ENCODE measurements around the gene FBRS. TPM values are rescaled to one million over a fixed set of nuclear protein-coding genes. Genes with fewer than 3 reads are reported as not detected.

The FBRS gene
- total RNA-seq, 4 donors from 2014 or later, result 22.0 to 34.8 (median 28.0) TPM

DNA sequence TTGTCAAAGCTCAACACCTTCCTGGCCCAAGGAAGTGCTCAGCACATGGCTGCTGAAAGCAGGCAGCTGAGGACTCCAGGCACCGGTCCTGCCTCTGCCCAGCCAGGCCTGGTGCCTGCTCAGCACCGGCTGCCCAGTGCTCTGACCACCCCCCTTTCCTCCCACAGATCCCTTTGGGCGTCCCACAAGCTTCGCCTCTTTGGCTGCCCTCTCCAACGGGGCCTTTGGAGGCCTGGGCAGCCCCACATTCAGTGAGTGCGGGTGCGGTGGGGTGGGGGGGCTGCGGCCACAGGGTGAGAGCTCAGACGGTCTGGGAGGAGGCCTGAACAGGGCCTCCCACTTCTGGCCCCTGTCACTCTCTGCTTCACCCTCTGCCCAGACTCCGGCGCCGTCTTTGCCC lies 10.2 kb downstream of the FBRS start:
- intact Hi-C loops (cut with DNase I; ENCODE audit: low total_unique reads) (no loop called here), in situ Hi-C loops (cut with MboI; ENCODE audit: low sequenced_read_pairs in 4 of 4) (no loop called here)
- no peak overlapping the region for H3K27ac ChIP-seq
- no peaks in the 10 kb centered on the region for H3K9me3 ChIP-seq
- no peaks in the 10 kb centered on the region for H3K27me3 ChIP-seq
- no peak overlapping the region for H3K4me3 ChIP-seq
- ATAC-seq (no peak), DNase-seq (no peak)
- H3K36me3 ChIP-seq, result peaks cover 3 to 71% of the 10 kb centered on the region in 2 donors
- TF ChIP-seq, protein P1, sequence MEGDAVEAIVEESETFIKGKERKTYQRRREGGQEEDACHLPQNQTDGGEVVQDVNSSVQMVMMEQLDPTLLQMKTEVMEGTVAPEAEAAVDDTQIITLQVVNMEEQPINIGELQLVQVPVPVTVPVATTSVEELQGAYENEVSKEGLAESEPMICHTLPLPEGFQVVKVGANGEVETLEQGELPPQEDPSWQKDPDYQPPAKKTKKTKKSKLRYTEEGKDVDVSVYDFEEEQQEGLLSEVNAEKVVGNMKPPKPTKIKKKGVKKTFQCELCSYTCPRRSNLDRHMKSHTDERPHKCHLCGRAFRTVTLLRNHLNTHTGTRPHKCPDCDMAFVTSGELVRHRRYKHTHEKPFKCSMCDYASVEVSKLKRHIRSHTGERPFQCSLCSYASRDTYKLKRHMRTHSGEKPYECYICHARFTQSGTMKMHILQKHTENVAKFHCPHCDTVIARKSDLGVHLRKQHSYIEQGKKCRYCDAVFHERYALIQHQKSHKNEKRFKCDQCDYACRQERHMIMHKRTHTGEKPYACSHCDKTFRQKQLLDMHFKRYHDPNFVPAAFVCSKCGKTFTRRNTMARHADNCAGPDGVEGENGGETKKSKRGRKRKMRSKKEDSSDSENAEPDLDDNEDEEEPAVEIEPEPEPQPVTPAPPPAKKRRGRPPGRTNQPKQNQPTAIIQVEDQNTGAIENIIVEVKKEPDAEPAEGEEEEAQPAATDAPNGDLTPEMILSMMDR (IDR thresholded peaks at IDR 0.05 in 4 of 5, conservative IDR thresholded peaks at IDR 0.05 in 1 of 5), result no peak
- TF ChIP-seq POLR2A (IDR thresholded peaks at IDR 0.05), result no peak
- no peaks in the 10 kb centered on the region for H3K4me1 ChIP-seq

DNA sequence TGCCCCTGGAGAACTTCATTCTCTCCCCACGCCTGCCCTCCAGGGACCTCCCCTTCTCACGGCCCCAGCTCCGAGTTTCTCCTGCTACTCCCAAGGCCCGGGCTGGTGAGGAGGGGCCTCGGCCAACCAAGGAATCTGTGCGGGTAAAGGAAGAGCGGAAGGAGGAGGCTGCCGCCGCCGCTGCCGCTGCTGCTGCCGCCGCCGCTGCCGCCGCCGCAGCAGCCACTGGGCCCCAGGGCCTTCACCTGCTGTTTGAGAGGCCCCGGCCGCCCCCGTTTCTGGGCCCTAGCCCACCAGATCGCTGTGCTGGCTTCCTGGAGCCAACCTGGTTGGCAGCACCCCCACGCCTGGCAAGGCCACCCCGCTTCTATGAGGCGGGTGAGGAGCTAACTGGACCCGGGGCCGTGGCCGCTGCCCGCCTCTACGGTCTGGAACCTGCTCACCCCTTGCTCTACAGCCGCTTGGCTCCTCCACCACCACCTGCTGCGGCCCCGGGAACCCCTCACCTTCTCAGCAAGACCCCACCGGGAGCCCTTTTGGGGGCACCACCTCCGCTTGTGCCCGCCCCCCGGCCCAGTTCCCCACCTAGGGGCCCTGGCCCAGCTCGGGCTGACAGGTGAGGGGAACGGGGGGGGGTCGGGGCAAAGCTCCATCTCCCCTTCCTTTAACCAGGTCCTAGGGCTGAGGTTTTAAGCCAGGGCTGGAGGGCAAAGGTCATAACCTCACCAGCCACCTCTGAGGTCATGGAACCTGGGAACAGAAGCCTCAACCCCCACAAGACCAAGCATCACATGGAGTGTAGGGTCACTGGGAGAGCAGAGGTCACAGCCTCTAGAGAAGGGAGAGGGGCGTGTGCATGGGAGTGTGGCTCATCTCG lies 11.0 kb downstream of the FBRS start:
- H3K27ac ChIP-seq, result no peak overlapping the region
- no peaks in the 10 kb centered on the region for H3K4me1 ChIP-seq
- no peak for TF ChIP-seq POLR2A (IDR thresholded peaks at IDR 0.05)
- TF ChIP-seq, protein P1 (IDR thresholded peaks at IDR 0.05 in 4 of 5, conservative IDR thresholded peaks at IDR 0.05 in 1 of 5), result no peak
- in situ Hi-C loops (cut with MboI; ENCODE audit: low sequenced_read_pairs in 4 of 4) (no loop called here), intact Hi-C loops (cut with DNase I; ENCODE audit: low total_unique reads) (no loop called here)
- H3K36me3 ChIP-seq, result peaks cover 3 to 62% of the 10 kb centered on the region in 2 donors
- no peak for ATAC-seq
- DNase-seq, result no peak
- no peaks in the 10 kb centered on the region for H3K27me3 ChIP-seq
- H3K9me3 ChIP-seq, result no peaks in the 10 kb centered on the region
- H3K4me3 ChIP-seq, result no peak overlapping the region

DNA sequence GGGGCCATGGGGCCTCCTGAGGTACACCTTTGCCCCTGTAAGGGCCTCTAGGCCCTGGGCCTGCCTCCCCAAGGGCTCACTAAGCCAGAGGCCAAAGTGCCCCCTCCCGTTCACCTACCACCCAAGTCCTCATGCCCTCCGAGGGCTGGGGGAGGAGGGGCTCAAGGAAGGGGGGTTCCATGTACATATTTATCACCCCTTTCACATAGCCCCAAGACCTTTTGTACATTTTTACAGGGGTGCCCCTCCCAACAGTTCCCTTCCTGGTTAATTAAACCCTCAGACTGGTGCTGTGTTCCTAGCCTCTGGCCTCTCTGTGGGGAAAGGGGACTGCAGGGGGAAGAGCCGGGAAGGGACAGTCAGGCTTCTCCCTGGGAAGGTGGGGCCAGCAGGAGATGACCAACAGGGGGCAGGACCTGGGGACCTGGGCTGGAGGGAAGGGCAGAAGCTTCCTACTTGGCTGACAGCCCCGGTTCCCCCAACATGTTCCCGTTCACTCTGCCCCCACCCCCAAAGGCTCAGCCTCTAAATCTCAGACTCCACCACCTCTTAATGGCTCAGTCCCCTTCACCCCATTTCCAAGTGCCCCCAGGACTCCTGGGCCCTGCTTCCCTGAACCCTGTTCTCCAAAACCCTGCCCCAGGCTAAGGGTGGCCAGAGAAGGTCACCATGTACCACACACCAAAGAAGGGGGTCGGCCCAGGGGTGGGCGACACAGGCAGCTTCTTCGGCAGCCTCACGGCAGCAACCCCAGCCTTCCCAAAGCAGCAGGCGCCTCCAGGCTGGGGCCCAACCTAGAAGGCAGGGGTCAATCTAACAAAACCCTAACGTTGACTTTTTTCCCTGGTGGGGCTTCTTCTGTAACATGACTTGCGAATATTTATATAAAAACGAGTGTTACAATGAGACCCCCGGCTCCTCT lies 11.9 kb downstream of the FBRS start:
- DNase-seq, result no peak
- no peak for ATAC-seq
- intact Hi-C loops (cut with DNase I; ENCODE audit: low total_unique reads), result no loop called here
- H3K9me3 ChIP-seq, result no peaks in the 10 kb centered on the region
- no peak overlapping the region for H3K4me3 ChIP-seq
- peaks cover 3 to 53% of the 10 kb centered on the region in 2 donors for H3K36me3 ChIP-seq
- H3K27me3 ChIP-seq, result no peaks in the 10 kb centered on the region
- no peak overlapping the region for H3K27ac ChIP-seq
- no peaks in the 10 kb centered on the region for H3K4me1 ChIP-seq
- TF ChIP-seq, protein P1 (IDR thresholded peaks at IDR 0.05 in 4 of 5, conservative IDR thresholded peaks at IDR 0.05 in 1 of 5), result no peak
- TF ChIP-seq POLR2A (IDR thresholded peaks at IDR 0.05), result no peak
- in situ Hi-C loops (cut with MboI; ENCODE audit: low sequenced_read_pairs in 4 of 4), result no loop called here

DNA sequence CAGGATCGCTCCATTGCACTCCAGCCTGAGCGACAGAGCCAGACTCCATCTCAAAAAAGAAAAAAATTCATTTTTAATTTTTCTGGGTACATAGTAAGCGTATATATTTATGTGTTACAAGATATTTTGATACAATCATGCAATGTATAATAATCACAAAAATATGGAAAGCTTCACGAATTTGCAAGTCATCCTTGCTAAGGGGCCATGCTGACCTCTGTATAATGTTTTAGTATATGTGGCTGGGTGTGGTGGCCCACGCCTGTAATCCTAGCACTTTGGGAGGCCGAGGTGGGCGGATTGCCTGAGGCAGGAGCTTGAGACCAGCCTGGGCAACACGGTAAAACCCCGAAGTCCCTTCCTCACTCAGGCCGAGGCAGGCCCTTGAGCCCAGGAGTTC lies 16.9 kb downstream of the FBRS start:
- Histone ChIP-seq H3K36me3 (peaks cover 0 to 4% of the 10 kb centered on the region in 2 donors), H3K4me1 (no peaks in the 10 kb centered on the region), H3K27me3 (no peaks in the 10 kb centered on the region), H3K4me3 (no peak overlapping the region), H3K9me3 (no peaks in the 10 kb centered on the region), H3K27ac (no peak overlapping the region)
- in situ Hi-C loops (cut with MboI; ENCODE audit: low sequenced_read_pairs in 4 of 4), result no loop called here
- DNase-seq (no peak), ATAC-seq (no peak)
- no peak for TF ChIP-seq POLR2A (IDR thresholded peaks at IDR 0.05)
- TF ChIP-seq, protein P1 (IDR thresholded peaks at IDR 0.05 in 4 of 5, conservative IDR thresholded peaks at IDR 0.05 in 1 of 5), result no peak
- intact Hi-C loops (cut with DNase I; ENCODE audit: low total_unique reads), result no loop called here
